Karpas-422 (cell line): ENCODE measurements around the gene EFHD1. TPM values are rescaled to one million over a fixed set of nuclear protein-coding genes. Genes with fewer than 3 reads are reported as not detected.

ENCODE experiments used
- DNase-seq: peaks from one replicate; pipeline ENCODE4 v3.0.0-alpha.2; 2015
- H2AFZ ChIP-seq: fragments of 200-600 bp; sonication (generic); 2 replicates; pipeline ENCODE4 v1.6.1; 2014; ENCODE audit warnings: antibody characterized with exemption, low read length, mixed read lengths
- H3K27ac ChIP-seq: fragments of 200-600 bp; sonication (generic); 2 replicates; pipeline ENCODE4 v1.5.1; 2014; ENCODE audit warnings: mild to moderate bottlenecking, low read length, moderate library complexity
- H3K27me3 ChIP-seq: fragments of 200-600 bp; sonication (generic); 2 replicates; pipeline ENCODE4 v1.6.1; 2014; ENCODE audit warnings: low read length, mixed read lengths
- H3K36me3 ChIP-seq: fragments of 200-600 bp; sonication (generic); 2 replicates; pipeline ENCODE4 v1.6.1; 2014; ENCODE audit warnings: low read length, mixed read lengths; ENCODE audit not compliant: insufficient read depth
- H3K4me1 ChIP-seq: fragments of 200-600 bp; sonication (generic); 2 replicates; pipeline ENCODE4 v1.6.1; 2014; ENCODE audit warnings: mild to moderate bottlenecking, low read length, mixed read lengths
- H3K4me2 ChIP-seq: fragments of 200-600 bp; sonication (generic); 2 replicates; pipeline ENCODE4 v1.6.1; 2014; ENCODE audit warnings: low read length, low read depth, mild to moderate bottlenecking; ENCODE audit not compliant: poor library complexity, severe bottlenecking
- H3K4me3 ChIP-seq: fragments of 200-600 bp; sonication (generic); 2 replicates; pipeline ENCODE4 v1.5.1; 2014; ENCODE audit warnings: mild to moderate bottlenecking, antibody characterized with exemption, low read length, mixed read lengths
- H3K79me2 ChIP-seq: fragments of 200-600 bp; sonication (generic); 2 replicates; pipeline ENCODE4 v1.6.1; 2014; ENCODE audit warnings: mild to moderate bottlenecking, low read length, mixed read lengths
- H3K9ac ChIP-seq: fragments of 200-600 bp; sonication (generic); 2 replicates; pipeline ENCODE4 v1.6.0; 2014; ENCODE audit warnings: low read length
- H3K9me2 ChIP-seq: fragments of 200-600 bp; sonication (generic), shearing (Covaris generic); replicated peaks from 2 replicates; pipeline ENCODE4 v1.6.0; 2014; ENCODE audit warnings: mild to moderate bottlenecking, low read length, moderate library complexity; ENCODE audit not compliant: insufficient read depth
- H3K9me3 ChIP-seq: fragments of 300-700, 200-600 bp; sonication (generic); 2 replicates; pipeline ENCODE4 v1.6.1; 2014; ENCODE audit warnings: low read length, mixed read lengths
- H4K20me1 ChIP-seq: fragments of 200-600 bp; sonication (generic); 2 replicates; pipeline ENCODE4 v1.6.1; 2014; ENCODE audit warnings: mild to moderate bottlenecking, antibody characterized with exemption, low read length, low read depth; ENCODE audit not compliant: insufficient read depth
- total RNA-seq: library from RNA; depleted of rRNA; stranded (reverse); fragments of >200 nt; shearing (Covaris generic); gene quantifications from 2 replicates; pipeline ENCODE4 v1.2.3, GENCODE V29; 2014; ENCODE audit warnings: low replicate concordance

Gene EFHD1
- total RNA-seq, 1 experiment from 2014 or later, result not detected

DNA sequence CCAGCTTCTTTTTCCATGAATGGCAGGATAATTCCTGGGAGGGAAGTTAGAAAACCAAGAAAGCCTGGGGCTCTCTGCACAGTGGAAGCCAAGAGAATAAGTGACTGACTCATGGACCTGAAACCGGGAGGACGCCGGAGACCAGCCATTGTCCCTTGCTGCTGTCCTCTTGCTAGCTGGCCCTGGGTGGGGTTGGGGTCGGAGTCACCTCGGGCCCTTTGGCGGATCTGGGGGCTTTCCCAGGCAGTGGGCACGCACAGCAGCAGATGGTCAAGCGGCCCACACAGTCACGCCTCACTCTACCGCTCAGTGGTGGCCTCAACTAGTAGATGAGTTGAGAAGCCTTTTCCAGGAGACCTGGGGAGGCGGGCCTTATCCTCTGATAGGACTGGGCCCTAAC is 15.6 kb downstream of the EFHD1 start:
- Histone ChIP-seq H3K79me2 (no peaks in the 10 kb centered on the region), H3K4me2 (no peak overlapping the region), H3K9ac (no peak overlapping the region), H3K4me3 (no peak overlapping the region), H4K20me1 (no peaks in the 10 kb centered on the region), H3K27me3 (no peaks in the 10 kb centered on the region), H3K9me2 (no peaks in the 10 kb centered on the region), H3K36me3 (no peaks in the 10 kb centered on the region), H2AFZ (no peak overlapping the region), H3K9me3 (no peaks in the 10 kb centered on the region), H3K27ac (no peak overlapping the region), H3K4me1 (no peaks in the 10 kb centered on the region)
- DNase-seq, result no peak

GRCh38 chr2:232652505-232652851 is 19.1 kb downstream of the EFHD1 start:
- Histone ChIP-seq H3K4me3 (no peak overlapping the region), H3K27me3 (no peaks in the 10 kb centered on the region), H3K4me2 (no peak overlapping the region), H3K36me3 (no peaks in the 10 kb centered on the region), H3K9me3 (no peaks in the 10 kb centered on the region), H3K27ac (no peak overlapping the region), H2AFZ (no peak overlapping the region), H3K9ac (no peak overlapping the region), H4K20me1 (no peaks in the 10 kb centered on the region), H3K4me1 (no peaks in the 10 kb centered on the region), H3K79me2 (no peaks in the 10 kb centered on the region), H3K9me2 (no peaks in the 10 kb centered on the region)
- no peak for DNase-seq

DNA sequence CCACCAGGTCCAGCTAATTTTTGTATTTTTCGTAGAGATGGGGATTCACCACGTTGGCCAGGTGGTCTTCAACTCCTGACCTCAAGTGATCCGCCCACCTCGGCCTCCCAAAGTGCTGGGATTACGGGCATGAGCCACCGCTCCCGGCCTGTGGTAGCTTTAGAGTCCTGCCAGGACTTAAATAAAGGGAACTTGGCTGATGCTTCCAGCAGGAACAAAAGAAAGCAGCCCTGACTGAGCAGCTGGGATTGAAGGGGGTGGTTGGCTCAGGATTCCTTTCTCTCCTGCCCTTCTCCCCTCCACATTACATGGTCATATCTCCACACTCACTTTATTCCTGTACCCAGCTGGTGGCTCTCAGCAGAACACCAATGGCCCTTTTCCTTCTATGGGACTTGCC is 20.0 kb downstream of the EFHD1 start:
- Histone ChIP-seq H3K4me1 (no peaks in the 10 kb centered on the region), H3K9ac (no peak overlapping the region), H3K36me3 (no peaks in the 10 kb centered on the region), H3K27ac (no peak overlapping the region), H3K4me2 (no peak overlapping the region), H3K79me2 (no peaks in the 10 kb centered on the region), H3K4me3 (no peak overlapping the region), H2AFZ (no peak overlapping the region), H3K9me2 (no peaks in the 10 kb centered on the region), H4K20me1 (no peaks in the 10 kb centered on the region), H3K9me3 (no peaks in the 10 kb centered on the region), H3K27me3 (no peaks in the 10 kb centered on the region)
- no peak for DNase-seq

- no peaks in the 10 kb centered on the region for H3K9me3 ChIP-seq
- H3K36me3 ChIP-seq, result no peaks in the 10 kb centered on the region
Observed at GRCh38 chr2:232655392-232655791, 22.0 kb downstream of the EFHD1 start.

GRCh38 chr2:232658217-232658785 is 24.9 kb downstream of the EFHD1 start:
- H3K27ac ChIP-seq, result no peak overlapping the region
- no peak overlapping the region for H2AFZ ChIP-seq
- no peak overlapping the region for H3K9ac ChIP-seq
- no peaks in the 10 kb centered on the region for H3K4me1 ChIP-seq
- H3K79me2 ChIP-seq, result no peaks in the 10 kb centered on the region
- H3K4me2 ChIP-seq, result no peak overlapping the region
- no peaks in the 10 kb centered on the region for H3K36me3 ChIP-seq
- no peaks in the 10 kb centered on the region for H4K20me1 ChIP-seq
- no peaks in the 10 kb centered on the region for H3K27me3 ChIP-seq
- DNase-seq, result peak; percentile 56
- no peaks in the 10 kb centered on the region for H3K9me3 ChIP-seq
- no peak overlapping the region for H3K4me3 ChIP-seq
- H3K9me2 ChIP-seq, result no peaks in the 10 kb centered on the region

More at GRCh38 chr2:232655392-232655791, 22.0 kb downstream of the EFHD1 start:
- Histone ChIP-seq H3K27me3 (no peaks in the 10 kb centered on the region), H3K27ac (no peak overlapping the region), H3K4me1 (no peaks in the 10 kb centered on the region), H3K79me2 (no peaks in the 10 kb centered on the region), H4K20me1 (no peaks in the 10 kb centered on the region), H2AFZ (no peak overlapping the region), H3K9ac (no peak overlapping the region), H3K9me2 (no peaks in the 10 kb centered on the region), H3K4me3 (no peak overlapping the region), H3K4me2 (no peak overlapping the region)
- no peak for DNase-seq

- no peaks in the 10 kb centered on the region for H4K20me1 ChIP-seq
- no peaks in the 10 kb centered on the region for H3K79me2 ChIP-seq
- H2AFZ ChIP-seq, result no peak overlapping the region
- DNase-seq, result no peak
- no peak overlapping the region for H3K9ac ChIP-seq
- no peaks in the 10 kb centered on the region for H3K4me1 ChIP-seq
- H3K9me2 ChIP-seq, result no peaks in the 10 kb centered on the region
- H3K9me3 ChIP-seq, result no peaks in the 10 kb centered on the region
- no peaks in the 10 kb centered on the region for H3K36me3 ChIP-seq
- H3K4me3 ChIP-seq, result no peak overlapping the region
- no peak overlapping the region for H3K4me2 ChIP-seq
- no peaks in the 10 kb centered on the region for H3K27me3 ChIP-seq
- H3K27ac ChIP-seq, result no peak overlapping the region
Observed at GRCh38 chr2:232659359-232659758, 26.0 kb downstream of the EFHD1 start.

- Histone ChIP-seq H2AFZ (no peak overlapping the region), H3K27me3 (no peaks in the 10 kb centered on the region), H3K27ac (no peak overlapping the region), H3K36me3 (no peaks in the 10 kb centered on the region), H4K20me1 (no peaks in the 10 kb centered on the region), H3K79me2 (no peaks in the 10 kb centered on the region), H3K9ac (no peak overlapping the region), H3K4me2 (no peak overlapping the region), H3K9me3 (no peaks in the 10 kb centered on the region), H3K4me1 (no peaks in the 10 kb centered on the region), H3K4me3 (no peak overlapping the region), H3K9me2 (no peaks in the 10 kb centered on the region)
- no peak for DNase-seq
Observed at GRCh38 chr2:232662486-232663260, 29.3 kb downstream of the EFHD1 start.

GRCh38 chr2:232666051-232666805 is 32.8 kb downstream of the EFHD1 start:
- H3K27ac ChIP-seq, result no peak overlapping the region
- no peaks in the 10 kb centered on the region for H3K9me3 ChIP-seq
- H3K4me3 ChIP-seq, result no peak overlapping the region
- no peak for DNase-seq
- H2AFZ ChIP-seq, result no peak overlapping the region
- no peaks in the 10 kb centered on the region for H3K9me2 ChIP-seq
- no peak overlapping the region for H3K4me2 ChIP-seq
- no peak overlapping the region for H3K9ac ChIP-seq
- H3K79me2 ChIP-seq, result no peaks in the 10 kb centered on the region
- H3K36me3 ChIP-seq, result no peaks in the 10 kb centered on the region
- no peaks in the 10 kb centered on the region for H3K4me1 ChIP-seq
- H4K20me1 ChIP-seq, result no peaks in the 10 kb centered on the region
- H3K27me3 ChIP-seq, result no peaks in the 10 kb centered on the region
